T-cell (primary cell): Measurements from ENCODE around the gene APOA4. TPM values are rescaled to one million over a fixed set of nuclear protein-coding genes. Genes with fewer than 3 reads are reported as not detected.

Experiments used
- ATAC-seq, 4 experiments: fragments of 200-7000 bp in 3 of 4; fragments of 150-1000 bp in 1 of 4; cut with Tn5 transposase; replicated peaks in 1 of 4; 1 replicate in 3 of 4; 2 replicates in 1 of 4; pipeline ENCODE4 v1.10.0; 2021; ENCODE audit warnings: moderate library complexity in 3 of 4, mild to moderate bottlenecking in 2 of 4, moderate number of reproducible peaks in 1 of 4
- CTCF ChIA-PET, 2 donors: fragments of 300-600 bp; sonication (Branson Sonifier 250); formaldehyde crosslinking; loops; one replicate each; lab custom pipeline; 2022; ENCODE audit warnings: antibody characterized with exemption in 2 of 2; lab: Charles Lee
- POLR2A ChIA-PET, 2 donors: fragments of 300-600 bp; sonication (Branson Sonifier 250); formaldehyde crosslinking; loops; one replicate each; lab custom pipeline; 2022; ENCODE audit warnings: antibody characterized with exemption in 2 of 2; lab: Charles Lee
- DNase-seq, 35 experiments: peaks; one replicate each; pipeline versions ENCODE4 v3.0.0 to v3.0.0-alpha.2; 2013 to 2023
- H3K27ac ChIP-seq: one replicate; pipeline ENCODE4 v1.5.1; 2013; ENCODE audit warnings: low read length
- H3K27me3 ChIP-seq, 2 experiments: replicated peaks in 1 of 2; 1 replicate in 1 of 2; 2 replicates in 1 of 2; pipeline versions ENCODE4 v1.6.1 to v1.7.0; 2013; ENCODE audit warnings: low read length in 1 of 2, mixed read lengths in 1 of 2; ENCODE audit not compliant: control insufficient read depth in 2 of 2, insufficient read depth in 2 of 2; ENCODE audit errors: extremely low read depth in 1 of 2
- H3K36me3 ChIP-seq, 2 donors: 1 replicate in 1 of 2; 2 replicates in 1 of 2; pipeline versions ENCODE4 v1.6.1 to v1.7.0; 2013; ENCODE audit warnings: low read length in 1 of 2; ENCODE audit not compliant: control insufficient read depth in 2 of 2, insufficient read depth in 1 of 2; ENCODE audit errors: extremely low read depth in 1 of 2
- H3K4me1 ChIP-seq, 2 experiments: 1 replicate in 1 of 2; 2 replicates in 1 of 2; pipeline versions ENCODE4 v1.6.1 to v1.7.0; 2013; ENCODE audit warnings: low read length in 2 of 2, mixed read lengths in 1 of 2; ENCODE audit not compliant: insufficient read depth in 2 of 2, control insufficient read depth in 1 of 2; ENCODE audit errors: extremely low read depth in 1 of 2
- H3K4me3 ChIP-seq, 2 donors: 1 replicate in 1 of 2; 2 replicates in 1 of 2; pipeline versions ENCODE4 v1.5.1 to v1.7.0; 2013; ENCODE audit warnings: mild to moderate bottlenecking in 2 of 2, low read length in 1 of 2, moderate library complexity in 1 of 2; ENCODE audit not compliant: control insufficient read depth in 1 of 2; ENCODE audit errors: extremely low read depth in 1 of 2
- H3K9me3 ChIP-seq: 2 replicates; pipeline ENCODE4 v1.7.0; 2013
- H3K27ac Mint-ChIP-seq, 2 donors: one replicate each; pipeline ENCODE4 v1.8.0; 2020 to 2021; ENCODE audit warnings: mild to moderate bottlenecking in 2 of 2, mixed read lengths in 2 of 2
- H3K27me3 Mint-ChIP-seq, 2 donors: one replicate each; pipeline ENCODE4 v1.8.0; 2021 to 2022; ENCODE audit warnings: mixed read lengths in 2 of 2
- H3K36me3 Mint-ChIP-seq: one replicate; pipeline ENCODE4 v1.8.0; 2021; ENCODE audit warnings: mixed read lengths
- H3K4me1 Mint-ChIP-seq, 3 donors: one replicate each; pipeline ENCODE4 v1.8.0; 2020 to 2022; ENCODE audit warnings: mixed read lengths in 3 of 3, mild to moderate bottlenecking in 1 of 3
- H3K4me3 Mint-ChIP-seq, 3 donors: one replicate each; pipeline ENCODE4 v1.8.0; 2020 to 2022; ENCODE audit warnings: mild to moderate bottlenecking in 3 of 3, mixed read lengths in 3 of 3, moderate library complexity in 3 of 3
- H3K9me3 Mint-ChIP-seq, 3 donors: one replicate each; pipeline ENCODE4 v1.8.0; 2020 to 2022; ENCODE audit warnings: mixed read lengths in 3 of 3
- WGBS: methylation state at CpG from one replicate; pipeline ENCODE4 v1.1.5; 2013; ENCODE audit warnings: missing lambda C conversion rate; ENCODE audit not compliant: insufficient coverage; 5-methylcytosine and 5-hydroxymethylcytosine counted together
- total RNA-seq, 35 experiments: library from RNA in 6 of 35; stranded (reverse) in 6 of 35; fragments of 120-200 nt in 1 of 35; gene quantifications; one replicate each; pipeline versions ENCODE4 v1.2.1 to v1.2.4 and lab custom pipeline; 2013 to 2026

The APOA4 gene
- total RNA-seq, 5 donors from 2014 or later (not counting 1 experiment from before 2014, with no cell fraction given), result not detected

GRCh38 chr11:116796548-116796947 lies 26.6 kb downstream of the APOA4 start:
- Histone ChIP-seq H3K4me1 (peaks cover 0 to 3% of the 10 kb centered on the region in 2 experiments), H3K27me3 (peaks cover 0 to 4% of the 10 kb centered on the region in 2 experiments), H3K9me3 (no peaks in the 10 kb centered on the region), H3K4me3 (no peak overlapping the region), H3K27ac (no peak overlapping the region), H3K36me3 (no peaks in the 10 kb centered on the region)
- ChIA-PET CTCF (interaction anchor here in 1 of 2 donors (0.7 kb wide), 1 partner anchor 45 kb away, joined by 3 read pairs; no protein-coding TSS in a partner anchor), POLR2A (no interaction called here)
- H3K27ac Mint-ChIP-seq, result no peak overlapping the region
- no peaks in the 10 kb centered on the region for H3K9me3 Mint-ChIP-seq
- no peaks in the 10 kb centered on the region for H3K36me3 Mint-ChIP-seq
- no peak for DNase-seq
- H3K27me3 Mint-ChIP-seq, result peaks cover 5 to 10% of the 10 kb centered on the region in 2 donors
- no peak overlapping the region for H3K4me3 Mint-ChIP-seq
- no peak for ATAC-seq
- peaks cover 0 to 3% (median under 1%) of the 10 kb centered on the region in 3 donors for H3K4me1 Mint-ChIP-seq
- no CpG with 5 or more reads among the region's 1 CpG for WGBS

- ChIA-PET CTCF (interaction anchor here in 1 of 2 donors (0.6 kb wide), 1 partner anchor 191 kb away, joined by 3 read pairs; no protein-coding TSS in a partner anchor), POLR2A (no interaction called here)
- 90% methylated on average over 2 of the region's 2 CpGs for WGBS
- ATAC-seq (no peak), DNase-seq (no peak)
- H3K27me3 Mint-ChIP-seq, result peaks cover 1 to 4% of the 10 kb centered on the region in 2 donors
- H3K4me1 Mint-ChIP-seq, result peaks cover 7 to 10% (median 10%) of the 10 kb centered on the region in 3 donors
- no peaks in the 10 kb centered on the region for H3K9me3 ChIP-seq
- no peak overlapping the region for H3K4me3 ChIP-seq
- H3K36me3 ChIP-seq, result no peaks in the 10 kb centered on the region
- no peak overlapping the region for H3K27ac Mint-ChIP-seq
- H3K4me3 Mint-ChIP-seq, result no peak overlapping the region
- H3K36me3 Mint-ChIP-seq, result no peaks in the 10 kb centered on the region
- H3K27ac ChIP-seq, result no peak overlapping the region
- H3K27me3 ChIP-seq, result peaks cover 0 to 11% of the 10 kb centered on the region in 2 experiments
- H3K9me3 Mint-ChIP-seq, result no peaks in the 10 kb centered on the region
- H3K4me1 ChIP-seq, result peaks cover 0 to 13% of the 10 kb centered on the region in 2 experiments
Measured at GRCh38 chr11:116794851-116795250, 28.3 kb downstream of the APOA4 start.

- Histone ChIP-seq H3K4me1 (peaks cover 0 to 16% of the 10 kb centered on the region in 2 experiments), H3K27me3 (peaks cover 0 to 11% of the 10 kb centered on the region in 2 experiments), H3K4me3 (no peak overlapping the region), H3K36me3 (no peaks in the 10 kb centered on the region), H3K27ac (no peak overlapping the region), H3K9me3 (no peaks in the 10 kb centered on the region)
- DNase-seq (no peak), ATAC-seq (peak in 1 of 4 experiments; percentile 31)
- ChIA-PET CTCF (interaction anchor here in 1 of 2 donors (0.6 to 1.6 kb wide), 3 partner anchors 306 to 448 kb away, joined by 3 to 5 read pairs (median 5); no protein-coding TSS in a partner anchor), POLR2A (interaction anchor here in 1 of 2 donors (0.6 kb wide), 1 partner anchor 323 kb away, joined by 5 read pairs; no protein-coding TSS in a partner anchor)
- no peak overlapping the region for H3K27ac Mint-ChIP-seq
- no peaks in the 10 kb centered on the region for H3K36me3 Mint-ChIP-seq
- no peaks in the 10 kb centered on the region for H3K9me3 Mint-ChIP-seq
- no peak overlapping the region for H3K4me3 Mint-ChIP-seq
- peaks cover 11 to 15% (median 13%) of the 10 kb centered on the region in 3 donors for H3K4me1 Mint-ChIP-seq
- peaks cover 0 to 4% of the 10 kb centered on the region in 2 donors for H3K27me3 Mint-ChIP-seq
- 100% methylated on average over 1 of the region's 1 CpG for WGBS
Measured at GRCh38 chr11:116793772-116794097, 29.4 kb downstream of the APOA4 start.

GRCh38 chr11:116792869-116793771 lies 30.0 kb downstream of the APOA4 start:
- H3K4me3 Mint-ChIP-seq, result no peak overlapping the region
- WGBS, result 95% methylated on average over 5 of the region's 8 CpGs
- H3K27me3 Mint-ChIP-seq, result peaks cover 0 to 4% of the 10 kb centered on the region in 2 donors
- DNase-seq, result no peak
- no peak overlapping the region for H3K27ac Mint-ChIP-seq
- H3K9me3 Mint-ChIP-seq, result no peaks in the 10 kb centered on the region
- POLR2A ChIA-PET, result interaction anchor here in 1 of 2 donors (0.6 kb wide), 1 partner anchor 324 kb away, joined by 5 read pairs; no protein-coding TSS in a partner anchor
- Histone ChIP-seq H3K4me3 (no peak overlapping the region), H3K9me3 (no peaks in the 10 kb centered on the region), H3K36me3 (no peaks in the 10 kb centered on the region), H3K27me3 (peaks cover 0 to 11% of the 10 kb centered on the region in 2 experiments), H3K4me1 (peaks cover 0 to 23% of the 10 kb centered on the region in 2 experiments), H3K27ac (no peak overlapping the region)
- ATAC-seq, result no peak
- CTCF ChIA-PET, result interaction anchor here (0.6 to 1.6 kb wide), 4 partner anchors 43 to 448 kb away, joined by 3 to 5 read pairs (median 4); no protein-coding TSS in a partner anchor
- H3K36me3 Mint-ChIP-seq, result no peaks in the 10 kb centered on the region
- H3K4me1 Mint-ChIP-seq, result peaks cover 17 to 21% (median 19%) of the 10 kb centered on the region in 3 donors

- Histone ChIP-seq H3K27me3 (peaks cover 0 to 11% of the 10 kb centered on the region in 2 experiments), H3K4me3 (no peak overlapping the region), H3K27ac (no peak overlapping the region), H3K36me3 (no peaks in the 10 kb centered on the region), H3K4me1 (peaks cover 1 to 26% of the 10 kb centered on the region in 2 experiments), H3K9me3 (no peaks in the 10 kb centered on the region)
- ChIA-PET POLR2A (interaction anchor here in 1 of 2 donors (1.5 kb wide), 1 partner anchor 43 kb away, joined by 3 read pairs; no protein-coding TSS in a partner anchor), CTCF (interaction anchor here (1.2 to 3.0 kb wide), 5 partner anchors 44 to 313 kb away, joined by 3 to 38 read pairs (median 5); no protein-coding TSS in a partner anchor)
- H3K4me3 Mint-ChIP-seq, result no peak overlapping the region
- no peaks in the 10 kb centered on the region for H3K36me3 Mint-ChIP-seq
- ATAC-seq (no peak), DNase-seq (no peak)
- peaks cover 0 to 4% of the 10 kb centered on the region in 2 donors for H3K27me3 Mint-ChIP-seq
- no peak overlapping the region for H3K27ac Mint-ChIP-seq
- no peaks in the 10 kb centered on the region for H3K9me3 Mint-ChIP-seq
- 85% methylated on average over 5 of the region's 8 CpGs for WGBS
- H3K4me1 Mint-ChIP-seq, result peaks cover 21 to 25% (median 23%) of the 10 kb centered on the region in 3 donors
Measured at GRCh38 chr11:116792144-116792868, 30.8 kb downstream of the APOA4 start.
